Progenitor cell of endocrine pancreas (in vitro differentiated cells): Measurements from ENCODE around the gene ACTN4. TPM values are rescaled to one million over a fixed set of nuclear protein-coding genes. Genes with fewer than 3 reads are reported as not detected.
A peak's percentile ranks its signal among the peaks of the same experiment; 100 is the strongest.

Experiments used
- DNase-seq: peaks from one replicate; pipeline ENCODE4 v3.0.0; 2021; ENCODE audit warnings: low spot score; ENCODE audit not compliant: unreplicated experiment
- H3K27ac Mint-ChIP-seq: 2 replicates; pipeline ENCODE4 v1.8.0; 2021; ENCODE audit warnings: mild to moderate bottlenecking, moderate library complexity, mixed read lengths
- H3K27me3 Mint-ChIP-seq: 2 replicates; pipeline ENCODE4 v1.8.0; 2021; ENCODE audit warnings: mixed read lengths
- H3K36me3 Mint-ChIP-seq: 2 replicates; pipeline ENCODE4 v1.8.0; 2022; ENCODE audit warnings: mixed read lengths; ENCODE audit not compliant: insufficient read depth
- H3K4me1 Mint-ChIP-seq: 2 replicates; pipeline ENCODE4 v1.8.0; 2021; ENCODE audit warnings: low read depth, mixed read lengths
- H3K4me3 Mint-ChIP-seq: 2 replicates; pipeline ENCODE4 v1.8.0; 2021; ENCODE audit warnings: low read depth, mild to moderate bottlenecking, moderate library complexity, mixed read lengths
- H3K9me3 Mint-ChIP-seq: 2 replicates; pipeline ENCODE4 v1.8.0; 2021; ENCODE audit warnings: low read depth, mixed read lengths
- total RNA-seq: library from RNA; stranded (reverse); gene quantifications from 2 replicates; pipeline ENCODE4 v1.2.1, GENCODE V29; 2021
- TF ChIP-seq, protein P1 (sequence below): fragments of 200-600 bp; sonication (generic); IDR thresholded peaks from one replicate; pipeline ENCODE4 v1.5.0; 2021; ENCODE audit warnings: antibody characterized with exemption, mild to moderate bottlenecking; ENCODE audit not compliant: unreplicated experiment

Gene ACTN4
- total RNA-seq, 1 donor from 2014 or later, result 639 TPM

GRCh38 chr19:38696729-38697055, 49.2 kb downstream of the ACTN4 start:
- Mint-ChIP-seq H3K36me3 (peaks cover 6% of the 10 kb centered on the region), H3K27ac (peak overlapping the region; percentile 80), H3K4me1 (peaks cover 60% of the 10 kb centered on the region), H3K4me3 (no peak overlapping the region), H3K27me3 (no peaks in the 10 kb centered on the region), H3K9me3 (no peaks in the 10 kb centered on the region)
- DNase-seq, result no peak
- TF ChIP-seq, protein P1, sequence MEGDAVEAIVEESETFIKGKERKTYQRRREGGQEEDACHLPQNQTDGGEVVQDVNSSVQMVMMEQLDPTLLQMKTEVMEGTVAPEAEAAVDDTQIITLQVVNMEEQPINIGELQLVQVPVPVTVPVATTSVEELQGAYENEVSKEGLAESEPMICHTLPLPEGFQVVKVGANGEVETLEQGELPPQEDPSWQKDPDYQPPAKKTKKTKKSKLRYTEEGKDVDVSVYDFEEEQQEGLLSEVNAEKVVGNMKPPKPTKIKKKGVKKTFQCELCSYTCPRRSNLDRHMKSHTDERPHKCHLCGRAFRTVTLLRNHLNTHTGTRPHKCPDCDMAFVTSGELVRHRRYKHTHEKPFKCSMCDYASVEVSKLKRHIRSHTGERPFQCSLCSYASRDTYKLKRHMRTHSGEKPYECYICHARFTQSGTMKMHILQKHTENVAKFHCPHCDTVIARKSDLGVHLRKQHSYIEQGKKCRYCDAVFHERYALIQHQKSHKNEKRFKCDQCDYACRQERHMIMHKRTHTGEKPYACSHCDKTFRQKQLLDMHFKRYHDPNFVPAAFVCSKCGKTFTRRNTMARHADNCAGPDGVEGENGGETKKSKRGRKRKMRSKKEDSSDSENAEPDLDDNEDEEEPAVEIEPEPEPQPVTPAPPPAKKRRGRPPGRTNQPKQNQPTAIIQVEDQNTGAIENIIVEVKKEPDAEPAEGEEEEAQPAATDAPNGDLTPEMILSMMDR, result no peak

GRCh38 chr19:38697197-38697596, 49.7 kb downstream of the ACTN4 start:
- Mint-ChIP-seq H3K27ac (no peak overlapping the region), H3K9me3 (no peaks in the 10 kb centered on the region), H3K4me3 (no peak overlapping the region), H3K27me3 (no peaks in the 10 kb centered on the region), H3K4me1 (peaks cover 57% of the 10 kb centered on the region), H3K36me3 (peaks cover 5% of the 10 kb centered on the region)
- no peak for DNase-seq
- TF ChIP-seq, protein P1, result no peak

DNA sequence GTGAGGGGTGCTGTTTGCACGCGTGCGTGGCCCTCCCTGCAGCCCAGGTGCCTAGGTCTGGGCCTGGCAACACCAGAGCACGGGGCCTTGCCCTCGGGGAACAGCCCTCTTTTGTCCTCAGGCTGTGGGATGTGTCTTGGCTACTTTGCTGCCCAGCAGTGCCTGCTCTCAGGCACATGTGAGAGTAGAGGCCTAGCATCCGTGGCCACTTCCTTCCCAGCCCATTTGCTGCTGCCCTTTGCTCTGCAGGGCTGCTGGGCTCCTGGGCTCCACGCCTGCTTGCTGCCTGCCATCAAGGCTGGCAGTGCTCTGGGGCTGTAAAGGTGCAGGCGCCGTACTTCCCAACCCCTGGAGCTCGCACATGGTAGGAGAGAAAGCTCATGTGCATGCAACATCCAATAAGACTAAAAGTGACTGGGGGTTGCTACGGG, 50.2 kb downstream of the ACTN4 start:
- Mint-ChIP-seq H3K36me3 (peaks cover 5% of the 10 kb centered on the region), H3K4me1 (peaks cover 52% of the 10 kb centered on the region), H3K9me3 (no peaks in the 10 kb centered on the region), H3K27me3 (no peaks in the 10 kb centered on the region), H3K4me3 (no peak overlapping the region), H3K27ac (peak overlapping the region; percentile 96)
- no peak for DNase-seq
- TF ChIP-seq, protein P1, result no peak

GRCh38 chr19:38698225-38699026, 51.0 kb downstream of the ACTN4 start:
- Mint-ChIP-seq H3K27ac (peak overlapping the region; percentile 96), H3K9me3 (no peaks in the 10 kb centered on the region), H3K4me1 (peaks cover 46% of the 10 kb centered on the region), H3K4me3 (no peak overlapping the region), H3K27me3 (no peaks in the 10 kb centered on the region), H3K36me3 (peaks cover 5% of the 10 kb centered on the region)
- DNase-seq, result no peak
- TF ChIP-seq, protein P1, result no peak

GRCh38 chr19:38699027-38699346, 51.5 kb downstream of the ACTN4 start:
- TF ChIP-seq, protein P1, result no peak
- no peak for DNase-seq
- Mint-ChIP-seq H3K27ac (peak overlapping the region; percentile 84), H3K4me3 (no peak overlapping the region), H3K9me3 (no peaks in the 10 kb centered on the region), H3K27me3 (no peaks in the 10 kb centered on the region), H3K4me1 (peaks cover 40% of the 10 kb centered on the region), H3K36me3 (peaks cover 8% of the 10 kb centered on the region)
